GM12801 (cell line): ENCODE results near the gene ACOXL.

Source experiments
- TF ChIP-seq, protein P1 (sequence below): IDR thresholded peaks from one replicate; pipeline ENCODE4 v1.5.1; 2011; ENCODE audit warnings: control low read depth; ENCODE audit not compliant: insufficient read length; ENCODE audit errors: extremely low read depth

Gene ACOXL

DNA sequence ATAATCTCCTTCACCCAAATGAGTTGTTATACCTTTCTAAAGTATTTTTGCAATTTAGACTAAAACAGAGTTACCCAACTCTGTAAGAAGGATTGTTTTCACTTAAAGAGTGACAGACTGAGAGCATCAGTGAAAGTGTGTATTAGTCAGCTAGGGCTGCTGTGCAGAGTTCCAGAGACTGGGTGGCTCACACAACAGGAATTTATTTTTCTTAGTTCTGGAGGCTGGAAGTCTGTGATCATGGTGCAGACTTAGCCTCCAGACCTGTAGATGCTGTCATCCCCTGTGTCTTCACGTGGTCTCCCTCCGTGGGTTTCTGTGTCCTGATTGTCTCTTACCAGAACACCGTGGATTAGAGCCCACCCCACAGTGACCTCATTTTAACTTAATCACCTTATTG, 428.4 kb downstream of the ACOXL start:
- TF ChIP-seq, protein P1, sequence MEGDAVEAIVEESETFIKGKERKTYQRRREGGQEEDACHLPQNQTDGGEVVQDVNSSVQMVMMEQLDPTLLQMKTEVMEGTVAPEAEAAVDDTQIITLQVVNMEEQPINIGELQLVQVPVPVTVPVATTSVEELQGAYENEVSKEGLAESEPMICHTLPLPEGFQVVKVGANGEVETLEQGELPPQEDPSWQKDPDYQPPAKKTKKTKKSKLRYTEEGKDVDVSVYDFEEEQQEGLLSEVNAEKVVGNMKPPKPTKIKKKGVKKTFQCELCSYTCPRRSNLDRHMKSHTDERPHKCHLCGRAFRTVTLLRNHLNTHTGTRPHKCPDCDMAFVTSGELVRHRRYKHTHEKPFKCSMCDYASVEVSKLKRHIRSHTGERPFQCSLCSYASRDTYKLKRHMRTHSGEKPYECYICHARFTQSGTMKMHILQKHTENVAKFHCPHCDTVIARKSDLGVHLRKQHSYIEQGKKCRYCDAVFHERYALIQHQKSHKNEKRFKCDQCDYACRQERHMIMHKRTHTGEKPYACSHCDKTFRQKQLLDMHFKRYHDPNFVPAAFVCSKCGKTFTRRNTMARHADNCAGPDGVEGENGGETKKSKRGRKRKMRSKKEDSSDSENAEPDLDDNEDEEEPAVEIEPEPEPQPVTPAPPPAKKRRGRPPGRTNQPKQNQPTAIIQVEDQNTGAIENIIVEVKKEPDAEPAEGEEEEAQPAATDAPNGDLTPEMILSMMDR = no peak

- TF ChIP-seq, protein P1 = no peak
Observed at GRCh38 chr2:111161971-111162370, 429.6 kb downstream of the ACOXL start.

GRCh38 chr2:111162718-111163331, 430.5 kb downstream of the ACOXL start:
- TF ChIP-seq, protein P1 = no peak

DNA sequence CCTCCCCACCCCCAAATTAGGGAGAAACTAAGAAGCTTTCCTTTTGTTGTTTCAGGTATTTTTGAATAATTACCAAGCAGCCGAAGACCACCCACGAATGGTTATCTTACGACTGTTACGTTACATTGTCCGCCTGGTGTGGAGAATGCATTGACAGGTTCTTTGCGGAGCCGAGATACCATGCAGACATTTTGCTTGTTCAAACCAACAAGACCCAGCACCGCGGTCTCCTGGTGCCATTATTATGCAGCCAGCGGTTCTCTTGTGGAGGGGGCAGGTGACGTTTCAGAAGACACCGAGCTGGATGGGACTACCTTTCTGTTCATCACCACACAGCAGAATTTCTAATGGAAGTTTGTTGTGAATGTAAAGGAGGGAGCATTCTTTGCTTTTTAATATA, 431.7 kb downstream of the ACOXL start:
- TF ChIP-seq, protein P1 = no peak

- TF ChIP-seq, protein P1 = no peak
Observed at GRCh38 chr2:111165084-111165483, 432.7 kb downstream of the ACOXL start.

DNA sequence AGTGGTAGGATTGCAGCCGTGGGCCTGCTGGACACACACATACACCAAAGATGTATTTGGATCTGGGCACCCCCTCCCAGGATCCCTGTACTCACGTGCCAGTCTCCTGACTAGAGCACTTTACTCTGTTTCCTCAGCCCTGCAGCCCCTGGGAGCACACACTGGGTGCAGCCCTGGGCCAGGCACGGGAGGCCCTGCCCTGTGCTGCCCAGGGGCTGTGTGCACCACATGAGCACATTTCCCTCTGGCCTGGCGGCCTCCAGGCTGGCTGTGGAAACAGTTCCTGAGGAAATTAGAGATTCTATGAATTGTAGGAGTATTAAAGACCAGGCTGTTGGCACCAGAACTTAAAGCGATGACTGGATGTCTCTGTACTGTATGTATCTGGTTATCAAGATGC, 433.7 kb downstream of the ACOXL start:
- TF ChIP-seq, protein P1 = no peak

DNA sequence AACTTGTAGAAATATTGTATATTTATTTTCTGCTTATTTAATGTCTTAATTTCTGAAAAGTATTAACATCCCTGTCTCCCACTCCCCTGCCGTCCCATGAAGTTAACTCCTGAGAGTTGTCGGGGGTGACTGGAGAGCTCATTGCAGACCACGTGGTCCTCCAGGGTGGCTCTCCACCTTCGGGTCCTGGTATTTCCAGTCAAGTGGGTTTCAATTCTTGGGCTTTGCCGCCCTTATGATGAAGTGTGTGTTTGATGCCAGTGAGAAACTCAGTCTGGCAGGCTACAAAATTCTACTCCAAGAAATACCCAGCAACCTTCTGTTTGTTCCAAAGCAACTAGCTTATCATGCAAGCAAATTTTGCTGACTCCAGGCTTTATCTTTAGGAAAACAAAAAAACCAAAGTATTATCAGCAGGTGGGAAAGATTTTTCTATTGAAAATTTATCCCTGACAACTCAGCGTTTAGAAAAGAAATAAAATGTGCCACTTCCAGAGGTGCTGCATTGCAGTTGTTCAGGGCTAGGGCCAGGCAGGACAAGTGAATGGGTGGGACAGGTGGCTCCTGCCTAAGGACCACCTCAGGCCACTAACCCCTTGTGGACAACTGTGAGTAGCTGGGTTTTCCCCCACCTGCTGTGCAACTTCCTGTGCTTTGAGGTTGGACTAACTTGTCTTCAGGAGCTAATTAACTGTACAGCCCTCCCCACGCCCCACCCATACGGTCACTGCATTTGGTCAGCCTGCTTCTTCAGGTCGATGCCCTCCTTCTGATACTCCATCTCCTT, 434.9 kb downstream of the ACOXL start:
- TF ChIP-seq, protein P1 = no peak
